ENCODE data around the gene NTRK1. TPM values are rescaled to one million over a fixed set of nuclear protein-coding genes. Genes with fewer than 3 reads are reported as not detected.

NTRK1 gene
- total and polyA plus RNA-seq, 2 of the 13 experiments (the other 11 are each of a cell fraction or from before 2014, with no cell fraction given) = not detected

- TF ChIP-seq STAT6 (CRISPR knock-in tag; IDR thresholded peaks at IDR 0.05; ENCODE audit: borderline replicate concordance) (no peak; the same call in 1 of the 2 replicates), YEATS4 (CRISPR knock-in tag; IDR thresholded peaks at IDR 0.05; ENCODE audit: borderline replicate concordance) (peak; percentile 94), CBX1 (IDR thresholded peaks at IDR 0.05; ENCODE audit: low read depth) (no peak), KLF6 (CRISPR knock-in tag; IDR thresholded peaks at IDR 0.05) (peak; percentile 55; the same call in 1 of the 2 replicates), ZNF20 (CRISPR knock-in tag; IDR thresholded peaks at IDR 0.05) (no peak), CBX2 (IDR thresholded peaks at IDR 0.05; ENCODE audit: low read depth, low read length) (no peak), CBX2 (CRISPR knock-in tag; IDR thresholded peaks at IDR 0.05; ENCODE audit: low read depth) (peak; percentile 93; the same call in 1 of the 2 replicates), NFE2L2 (IDR thresholded peaks at IDR 0.05; ENCODE audit: low read length) (no peak), RXRB (CRISPR knock-in tag; IDR thresholded peaks at IDR 0.05; ENCODE audit: borderline replicate concordance) (peak; percentile 56; the same call in 1 of the 2 replicates), GTF2F1 (IDR thresholded peaks at IDR 0.05; ENCODE audit: low read length) (no peak), ZNF253 (CRISPR knock-in tag; IDR thresholded peaks at IDR 0.05; ENCODE audit: borderline replicate concordance) (peak; percentile 87; the same call in 1 of the 2 replicates), FOSL2 (CRISPR knock-in tag; IDR thresholded peaks at IDR 0.05) (peak; percentile 41), ZNF329 (CRISPR knock-in tag; IDR thresholded peaks at IDR 0.05; ENCODE audit: low read depth) (0 out of 2 replicates have a peak, but pooled peaks have one; percentile 59), ZNF7 (CRISPR knock-in tag; IDR thresholded peaks at IDR 0.05) (no peak), ZNF776 (CRISPR knock-in tag; IDR thresholded peaks at IDR 0.05) (peak; percentile 83), TSC22D2 (CRISPR knock-in tag; IDR thresholded peaks at IDR 0.05; ENCODE audit: borderline replicate concordance) (peak; percentile 94), ZNF513 (CRISPR knock-in tag; conservative IDR thresholded peaks at IDR 0.05) (no peak), HMGXB3 (CRISPR knock-in tag; IDR thresholded peaks at IDR 0.05; ENCODE audit: borderline replicate concordance) (peak; percentile 57; the same call in 1 of the 2 replicates), ZNF777 (CRISPR knock-in tag; IDR thresholded peaks at IDR 0.05) (0 out of 2 replicates have a peak, but pooled peaks have one; percentile 58), ZMAT3 (CRISPR knock-in tag; conservative IDR thresholded peaks at IDR 0.05) (peak; percentile 91; the same call in 1 of the 2 replicates), HNRNPUL1 (IDR thresholded peaks at IDR 0.05; ENCODE audit: low read depth, low read length) (no peak), SP4 (CRISPR knock-in tag; IDR thresholded peaks at IDR 0.05) (no peak)
These were observed 46.7 kb upstream of the NTRK1 start (continued) for GRCh38 chr1:156813750-156814570.

All from HepG2 (cell line).